Measurements from ENCODE around the gene VPS54. TPM values are rescaled to one million over a fixed set of nuclear protein-coding genes. Genes with fewer than 3 reads are reported as not detected.
A peak's percentile ranks its signal among the peaks of the same experiment; 100 is the strongest.

Gene VPS54
- total RNA-seq, 1 experiment from 2014 or later: 12.4 TPM

GRCh38 chr2:64017811-64018700 lies 1.2 kb downstream of the VPS54 start:
- POLR2A ChIA-PET: no interaction called here
- intact Hi-C loops (cut with micrococcal nuclease): no loop called here
- BruUV-seq (replicated peaks): no TSS peak
- TF ChIP-seq POLR2A (IDR thresholded peaks at IDR 0.05; ENCODE audit: borderline replicate concordance, extremely low read depth, insufficient read depth, insufficient read length) (no peak), YY1 (IDR thresholded peaks at IDR 0.05; ENCODE audit: extremely low read depth, insufficient replicate concordance, low read depth, low read length) (no peak), CTCF (IDR thresholded peaks at IDR 0.05 in 2 of 3, conservative IDR thresholded peaks at IDR 0.05 in 1 of 3; ENCODE audit: borderline replicate concordance in 1 of 3, insufficient read depth in 1 of 3, low read depth in 2 of 3, low read length in 2 of 3) (no peak), ZFX (IDR thresholded peaks at IDR 0.05) (no peak), EZH2 (IDR thresholded peaks at IDR 0.05) (no peak), EGR1 (IDR thresholded peaks at IDR 0.05; ENCODE audit: low read depth) (no peak), POLR2AphosphoS5 (IDR thresholded peaks at IDR 0.05; ENCODE audit: low read depth, low read length) (no peak), ZNF274 (IDR thresholded peaks at IDR 0.05; ENCODE audit: low read depth, low read length) (no peak), SIN3A (IDR thresholded peaks at IDR 0.05; ENCODE audit: low read depth) (no peak), RAD21 (IDR thresholded peaks at IDR 0.05; ENCODE audit: low read depth) (no peak), FOSL1 (IDR thresholded peaks at IDR 0.05; ENCODE audit: low read depth) (no peak), ATF3 (IDR thresholded peaks at IDR 0.05) (no peak)
- H4K20me1 ChIP-seq (ENCODE audit: insufficient read depth): no peaks in the 10 kb centered on the region
- H3K4me1 ChIP-seq (ENCODE audit: control insufficient read depth in 1 of 2, insufficient read depth in 2 of 2, low read length in 2 of 2): peaks cover 3 to 36% of the 10 kb centered on the region in 2 experiments; a peak in 3 of 4 replicates
- RAD21 ChIA-PET (ENCODE audit: low non-redundant PET in 1 of 2, low total read pairs in 2 of 2, uncharacterized antibody in 2 of 2, unreplicated experiment in 2 of 2): interaction anchor here (0.5 to 0.6 kb wide), 2 partner anchors 176 to 313 kb away, joined by 4 read pairs; partner anchors contain the start of gene UGP2 (in 1 of the 2)
- H3K27me3 ChIP-seq (ENCODE audit: insufficient read depth, low read length): no peaks in the 10 kb centered on the region
- H2AFZ ChIP-seq (ENCODE audit: low read depth, low read length, poor library complexity, severe bottlenecking): peak overlapping the region; percentile 1
- CTCF ChIA-PET: no interaction called here
- peak overlapping the region; percentile 63 to 68 for H3K4me3 ChIP-seq (replicated peaks in 1 of 2; ENCODE audit: low read depth in 1 of 2, low read length in 2 of 2)
- H3K4me2 ChIP-seq (ENCODE audit: low read length): peak overlapping the region; percentile 90
- no peak for ATAC-seq
- H3K27ac ChIP-seq (ENCODE audit: low read depth, low read length): peak overlapping the region; percentile 89
- H3K9me3 ChIP-seq (ENCODE audit: control insufficient read depth in 1 of 2, insufficient read depth in 1 of 2, low read depth in 1 of 2, low read length in 2 of 2): no peaks in the 10 kb centered on the region
- DNase-seq (ENCODE audit: low read depth, low spot score): no peak
- H3K9ac ChIP-seq (ENCODE audit: low read length): peak overlapping the region; percentile 62
- H3K79me2 ChIP-seq (ENCODE audit: insufficient read depth, low read length): peaks cover 52% of the 10 kb centered on the region
- no peaks in the 10 kb centered on the region for H3K9me2 ChIP-seq (ENCODE audit: insufficient read depth)
- no peaks in the 10 kb centered on the region for H3K36me3 ChIP-seq (ENCODE audit: control insufficient read depth in 1 of 2, insufficient read depth in 2 of 2, low read length in 2 of 2)
